Mesenchymal stem cell (in vitro differentiated cells and primary cell): ENCODE results near the gene B3GAT1.
"Not testable (repeated sequence)": the region's sequence is repeated elsewhere in the genome, so short reads cannot be mapped to it uniquely, and the experiment has no call there.

ENCODE experiments used
- DNase-seq: peaks from one replicate; pipeline ENCODE4 v3.0.0-alpha.2; 2013
- H2AFZ ChIP-seq: one replicate; pipeline ENCODE4 v1.6.1; 2013; ENCODE audit warnings: low read depth, mild to moderate bottlenecking, control low read depth, inconsistent platforms, low read length, moderate library complexity
- H2AK5ac ChIP-seq: 2 replicates; pipeline ENCODE4 v1.6.1; 2013; ENCODE audit warnings: low read length, moderate library complexity, mild to moderate bottlenecking, inconsistent platforms; ENCODE audit not compliant: severe bottlenecking
- H2BK120ac ChIP-seq: one replicate; pipeline ENCODE4 v1.6.1; 2013; ENCODE audit warnings: low read depth, mild to moderate bottlenecking, inconsistent platforms, low read length, moderate library complexity
- H2BK12ac ChIP-seq, 2 experiments: one replicate each; pipeline ENCODE4 v1.6.1; 2013; ENCODE audit warnings: inconsistent platforms in 2 of 2, low read length in 2 of 2, mild to moderate bottlenecking in 2 of 2, moderate library complexity in 2 of 2, control low read depth in 1 of 2
- H2BK15ac ChIP-seq: one replicate; pipeline ENCODE4 v1.6.1; 2013; ENCODE audit warnings: mild to moderate bottlenecking, low read depth, inconsistent platforms; ENCODE audit not compliant: poor library complexity, severe bottlenecking
- H2BK5ac ChIP-seq: 2 replicates; pipeline ENCODE4 v1.6.1; 2013; ENCODE audit warnings: low read depth, mild to moderate bottlenecking, low read length, control low read depth, inconsistent platforms; ENCODE audit not compliant: poor library complexity, severe bottlenecking
- H3K14ac ChIP-seq, 2 experiments: one replicate each; pipeline ENCODE4 v1.6.1; 2013; ENCODE audit warnings: inconsistent platforms in 2 of 2, low read length in 2 of 2, control low read depth in 1 of 2, mild to moderate bottlenecking in 1 of 2, moderate library complexity in 1 of 2
- H3K18ac ChIP-seq, 2 experiments: one replicate each; pipeline ENCODE4 v1.6.1; 2013; ENCODE audit warnings: inconsistent platforms in 2 of 2, low read length in 2 of 2, control low read depth in 1 of 2, low read depth in 1 of 2, mild to moderate bottlenecking in 1 of 2
- H3K23ac ChIP-seq, 2 experiments: one replicate each; pipeline ENCODE4 v1.6.1; 2013; ENCODE audit warnings: inconsistent platforms in 2 of 2, low read length in 2 of 2, mild to moderate bottlenecking in 2 of 2, moderate library complexity in 2 of 2, control low read depth in 1 of 2
- H3K27ac ChIP-seq: 2 replicates; pipeline ENCODE4 v1.5.1; 2013; ENCODE audit warnings: mild to moderate bottlenecking, moderate library complexity, low read length, control low read depth, inconsistent platforms; ENCODE audit not compliant: poor library complexity, severe bottlenecking
- H3K27me3 ChIP-seq, 2 experiments: 2 replicates each; pipeline versions ENCODE4 v1.6.1 to v1.7.0; 2013; ENCODE audit warnings: low read length in 2 of 2, mild to moderate bottlenecking in 2 of 2, moderate library complexity in 2 of 2, control low read depth in 1 of 2, inconsistent platforms in 1 of 2; ENCODE audit not compliant: control insufficient read depth in 1 of 2, insufficient read depth in 1 of 2
- H3K36me3 ChIP-seq, 2 experiments: 2 replicates each; pipeline versions ENCODE4 v1.6.1 to v1.7.0; 2013; ENCODE audit warnings: low read length in 2 of 2, control low read depth in 1 of 2, inconsistent platforms in 1 of 2, low read depth in 1 of 2, mild to moderate bottlenecking in 1 of 2; ENCODE audit not compliant: insufficient read depth in 2 of 2, control insufficient read depth in 1 of 2
- H3K4ac ChIP-seq, 2 experiments: one replicate each; pipeline ENCODE4 v1.6.1; 2013; ENCODE audit warnings: inconsistent platforms in 2 of 2, low read length in 2 of 2, mild to moderate bottlenecking in 2 of 2, moderate library complexity in 2 of 2, control low read depth in 1 of 2, low read depth in 1 of 2
- H3K4me1 ChIP-seq: 2 replicates; pipeline ENCODE4 v1.6.1; 2013; ENCODE audit warnings: low read depth, low read length, control low read depth; ENCODE audit not compliant: control insufficient read depth, insufficient read depth
- H3K4me2 ChIP-seq: 2 replicates; pipeline ENCODE4 v1.6.1; 2013; ENCODE audit warnings: low read length, mild to moderate bottlenecking, inconsistent platforms; ENCODE audit not compliant: poor library complexity, severe bottlenecking
- H3K4me3 ChIP-seq, 2 experiments: 2 replicates each; pipeline versions ENCODE4 v1.5.1 to v1.7.0; 2013; ENCODE audit warnings: low read length in 2 of 2, mild to moderate bottlenecking in 2 of 2, control low read depth in 1 of 2, low read depth in 1 of 2; ENCODE audit not compliant: insufficient read depth in 1 of 2
- H3K79me1 ChIP-seq: replicated peaks from 2 replicates; pipeline ENCODE4 v1.6.1; 2013; ENCODE audit warnings: mild to moderate bottlenecking, control low read depth, low read length, inconsistent platforms; ENCODE audit not compliant: poor library complexity, severe bottlenecking
- H3K9ac ChIP-seq: 2 replicates; pipeline ENCODE4 v1.7.0; 2013; ENCODE audit warnings: mild to moderate bottlenecking, low read length, moderate library complexity
- H3K9me3 ChIP-seq: 2 replicates; pipeline ENCODE4 v1.7.0; 2013; ENCODE audit warnings: mild to moderate bottlenecking, low read length; ENCODE audit not compliant: control insufficient read depth
- H4K8ac ChIP-seq: one replicate; pipeline ENCODE4 v1.6.1; 2013; ENCODE audit warnings: inconsistent platforms, mild to moderate bottlenecking, low read length, moderate library complexity
- H4K91ac ChIP-seq: one replicate; pipeline ENCODE4 v1.6.1; 2013; ENCODE audit warnings: mild to moderate bottlenecking, low read length, inconsistent platforms
- WGBS: methylation state at CpG from one replicate; pipeline ENCODE4 v1.1.7; 2013; ENCODE audit warnings: mixed read lengths; 5-methylcytosine and 5-hydroxymethylcytosine counted together

B3GAT1 gene

GRCh38 chr11:134459246-134460061, 47.4 kb upstream of the B3GAT1 start:
- no peak overlapping the region for H3K4me3 ChIP-seq
- no peak overlapping the region for H4K91ac ChIP-seq
- DNase-seq: no peak
- no peak overlapping the region for H3K9ac ChIP-seq
- H3K36me3 ChIP-seq: no peaks in the 10 kb centered on the region
- H2BK120ac ChIP-seq: no peak overlapping the region
- peaks cover 25% of the 10 kb centered on the region for H3K9me3 ChIP-seq
- WGBS: 60% methylated on average over 10 of the region's 10 CpGs
- H3K27ac ChIP-seq: no peak overlapping the region
- H3K18ac ChIP-seq: no peak overlapping the region
- no peaks in the 10 kb centered on the region for H3K27me3 ChIP-seq
- no peak overlapping the region for H4K8ac ChIP-seq
- no peaks in the 10 kb centered on the region for H3K79me1 ChIP-seq
- H2BK12ac ChIP-seq: no peak overlapping the region
- no peak overlapping the region for H2BK5ac ChIP-seq
- H2AFZ ChIP-seq: no peak overlapping the region
- no peak overlapping the region for H3K4me2 ChIP-seq
- no peaks in the 10 kb centered on the region for H3K4me1 ChIP-seq
- H2AK5ac ChIP-seq: no peak overlapping the region
- H3K23ac ChIP-seq: no peak overlapping the region
- no peak overlapping the region for H3K14ac ChIP-seq
- no peak overlapping the region for H2BK15ac ChIP-seq
- no peak overlapping the region for H3K4ac ChIP-seq

- not testable (repeated sequence) for H2BK12ac ChIP-seq, H4K91ac ChIP-seq, H2BK120ac ChIP-seq, H3K4me1 ChIP-seq, H4K8ac ChIP-seq, H3K4ac ChIP-seq, H2AFZ ChIP-seq, H3K14ac ChIP-seq, H3K4me3 ChIP-seq, H3K36me3 ChIP-seq, H2BK15ac ChIP-seq, H3K79me1 ChIP-seq, H2BK5ac ChIP-seq, H3K4me2 ChIP-seq, H3K9ac ChIP-seq, H3K18ac ChIP-seq, H2AK5ac ChIP-seq, H3K27me3 ChIP-seq, H3K27ac ChIP-seq, H3K23ac ChIP-seq, DNase-seq
- H3K9me3 ChIP-seq: peaks cover 25% of the 10 kb centered on the region
- WGBS: 59% methylated on average over 2 of the region's 2 CpGs
Observed at GRCh38 chr11:134457411-134458007, 45.5 kb upstream of the B3GAT1 start.

GRCh38 chr11:134455516-134455915, 43.5 kb upstream of the B3GAT1 start:
- no peak for DNase-seq
- H3K27me3 ChIP-seq: no peaks in the 10 kb centered on the region
- no peak overlapping the region for H3K14ac ChIP-seq
- H3K4me3 ChIP-seq: no peak overlapping the region
- H3K4me1 ChIP-seq: no peaks in the 10 kb centered on the region
- H3K9me3 ChIP-seq: peaks cover 25% of the 10 kb centered on the region
- H4K8ac ChIP-seq: no peak overlapping the region
- no peak overlapping the region for H2BK120ac ChIP-seq
- H2BK15ac ChIP-seq: no peak overlapping the region
- no peak overlapping the region for H3K4ac ChIP-seq
- no peak overlapping the region for H3K18ac ChIP-seq
- 96% methylated on average over 2 of the region's 3 CpGs for WGBS
- H2BK5ac ChIP-seq: no peak overlapping the region
- H3K4me2 ChIP-seq: no peak overlapping the region
- H3K9ac ChIP-seq: no peak overlapping the region
- no peak overlapping the region for H2AK5ac ChIP-seq
- no peaks in the 10 kb centered on the region for H3K36me3 ChIP-seq
- no peak overlapping the region for H3K23ac ChIP-seq
- no peaks in the 10 kb centered on the region for H3K79me1 ChIP-seq
- no peak overlapping the region for H2AFZ ChIP-seq
- no peak overlapping the region for H4K91ac ChIP-seq
- no peak overlapping the region for H3K27ac ChIP-seq
- no peak overlapping the region for H2BK12ac ChIP-seq

GRCh38 chr11:134454146-134454690, 42.2 kb upstream of the B3GAT1 start:
- no peak overlapping the region for H2BK12ac ChIP-seq
- 66% methylated on average over 6 of the region's 6 CpGs for whole genome bisulfite sequencing
- no peak overlapping the region for H2BK15ac ChIP-seq
- no peaks in the 10 kb centered on the region for H3K79me1 ChIP-seq
- peaks cover 25% of the 10 kb centered on the region for H3K9me3 ChIP-seq
- H3K9ac ChIP-seq: no peak overlapping the region
- H3K4me2 ChIP-seq: no peak overlapping the region
- H3K36me3 ChIP-seq: no peaks in the 10 kb centered on the region
- no peak overlapping the region for H4K91ac ChIP-seq
- H3K27ac ChIP-seq: no peak overlapping the region
- H3K14ac ChIP-seq: no peak overlapping the region
- no peak overlapping the region for H4K8ac ChIP-seq
- H3K4me1 ChIP-seq: no peaks in the 10 kb centered on the region
- no peak overlapping the region for H2BK120ac ChIP-seq
- H2BK5ac ChIP-seq: no peak overlapping the region
- H3K23ac ChIP-seq: no peak overlapping the region
- DNase-seq: no peak
- no peak overlapping the region for H3K4me3 ChIP-seq
- no peak overlapping the region for H2AK5ac ChIP-seq
- no peak overlapping the region for H2AFZ ChIP-seq
- no peak overlapping the region for H3K4ac ChIP-seq
- no peaks in the 10 kb centered on the region for H3K27me3 ChIP-seq
- H3K18ac ChIP-seq: no peak overlapping the region
